CD4-positive, alpha-beta T cell treated with Interleukin-21 for 1 hour (primary cell): ENCODE data around the gene CTNNA3.

ENCODE experiments used
- DNase-seq: peaks from one replicate; pipeline ENCODE4 v3.0.0-alpha.2; 2020

Gene CTNNA3

DNA sequence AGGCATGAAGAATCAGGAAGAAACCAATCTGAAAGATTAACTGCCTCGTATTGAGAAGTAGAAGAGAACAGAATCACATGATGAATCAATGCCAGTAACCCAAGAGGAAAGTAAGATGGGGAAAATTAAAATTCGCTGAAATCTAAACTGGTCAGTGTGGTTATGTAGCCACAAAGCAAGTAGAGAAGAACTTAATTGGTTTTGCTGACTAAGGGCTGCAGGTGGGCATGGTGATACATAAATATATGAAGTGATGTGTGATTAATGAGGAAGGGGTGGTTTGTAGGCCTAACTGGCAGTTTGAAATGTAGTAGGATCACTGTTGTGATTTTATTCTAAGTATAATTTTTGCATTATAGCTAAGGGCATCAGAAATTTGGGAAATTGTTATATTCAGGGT is 853.6 kb downstream of the CTNNA3 start:
- no peak for DNase-seq

DNA sequence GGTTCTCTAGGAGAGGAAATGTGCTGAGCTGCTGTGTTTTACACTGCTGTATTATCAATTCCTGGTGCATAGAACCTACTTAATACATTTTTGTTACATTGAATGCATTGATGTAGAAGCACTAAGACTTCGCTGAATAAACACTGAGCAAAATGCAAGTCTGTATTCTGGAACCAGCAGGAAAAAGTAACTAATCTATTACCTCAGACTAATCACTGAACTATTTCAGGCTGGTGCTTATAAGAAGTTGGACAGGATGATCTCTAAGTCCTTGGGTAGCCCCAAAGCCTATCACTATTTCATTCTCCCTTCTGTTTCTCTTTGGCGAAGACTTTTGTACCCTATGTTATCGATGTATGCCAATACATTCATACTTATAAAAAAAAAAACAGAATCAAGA is 857.3 kb downstream of the CTNNA3 start:
- DNase-seq: no peak

DNA sequence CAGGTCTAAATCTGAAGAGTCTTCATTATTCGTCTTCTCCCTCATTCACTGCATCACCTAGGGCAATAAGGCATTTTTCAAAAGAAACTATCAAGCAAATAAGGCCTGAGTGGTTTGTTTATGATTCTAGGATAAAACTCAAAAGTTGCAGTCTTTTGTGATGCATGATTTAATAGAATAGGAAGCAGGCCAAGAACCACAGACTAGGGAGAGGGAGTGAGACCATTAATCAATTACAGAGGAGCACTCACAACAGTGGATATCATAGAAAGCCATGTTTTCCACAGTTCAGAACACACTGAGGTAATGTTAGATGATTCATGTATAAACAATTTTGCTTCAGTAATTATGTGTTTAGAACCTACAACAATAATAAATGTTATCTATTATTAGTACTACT is 858.0 kb downstream of the CTNNA3 start:
- DNase-seq: no peak

DNA sequence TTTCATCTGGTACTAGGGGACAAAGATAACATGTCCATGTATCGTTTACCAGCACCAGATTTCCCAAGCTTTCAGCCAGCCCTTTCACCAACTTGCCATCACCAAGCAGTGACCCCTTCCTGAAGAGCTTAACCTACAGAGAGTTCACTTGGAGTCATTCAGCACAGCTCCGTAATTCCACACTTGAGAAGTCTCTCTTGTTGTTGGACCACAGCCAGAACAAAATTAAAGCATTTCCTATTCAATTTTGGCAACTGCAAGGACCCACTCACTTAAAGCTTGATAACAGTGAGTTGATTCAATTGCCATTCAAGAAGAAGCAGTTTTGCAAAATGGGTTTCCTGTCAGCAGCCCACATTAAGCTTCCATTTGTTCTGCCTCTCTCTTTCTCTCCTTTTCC is 858.7 kb downstream of the CTNNA3 start:
- no peak for DNase-seq

DNA sequence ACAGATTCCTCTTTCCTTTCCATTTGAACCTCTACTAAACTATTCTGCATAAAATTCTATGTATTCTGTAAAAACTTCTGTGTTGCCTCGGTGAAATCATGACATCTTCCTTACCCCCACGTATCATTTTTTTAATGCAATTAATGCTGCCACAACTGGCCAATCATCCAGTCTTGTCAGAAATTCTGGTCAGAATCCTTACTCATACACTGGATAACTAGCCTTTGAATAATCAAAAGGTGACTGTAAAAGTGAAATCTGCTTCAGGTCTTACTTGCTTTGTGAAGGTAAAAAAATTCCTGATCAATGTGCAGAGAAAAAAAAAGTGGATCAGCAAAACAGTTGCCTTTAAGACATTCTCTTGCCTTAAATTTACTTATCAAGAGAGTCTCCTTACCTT is 859.2 kb downstream of the CTNNA3 start:
- DNase-seq: no peak

DNA sequence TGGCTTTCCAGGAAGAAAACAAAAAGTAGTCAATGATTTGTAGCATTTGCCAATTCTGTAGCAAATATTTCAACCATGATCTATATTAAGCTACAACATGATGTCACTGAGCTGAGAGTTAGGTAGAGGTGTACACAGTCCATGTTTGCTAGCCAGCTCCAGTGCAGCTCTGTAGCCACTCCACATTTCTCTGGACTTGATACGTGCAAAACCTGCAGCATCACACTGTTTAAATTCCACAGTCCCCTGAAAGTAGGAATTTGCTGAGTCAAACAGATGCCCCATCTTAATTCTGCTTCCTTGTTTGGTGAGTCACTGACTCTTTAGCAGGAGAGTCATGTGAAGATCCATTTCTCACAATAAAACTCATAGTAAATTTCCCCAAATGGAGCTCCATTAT is 859.9 kb downstream of the CTNNA3 start:
- no peak for DNase-seq

DNA sequence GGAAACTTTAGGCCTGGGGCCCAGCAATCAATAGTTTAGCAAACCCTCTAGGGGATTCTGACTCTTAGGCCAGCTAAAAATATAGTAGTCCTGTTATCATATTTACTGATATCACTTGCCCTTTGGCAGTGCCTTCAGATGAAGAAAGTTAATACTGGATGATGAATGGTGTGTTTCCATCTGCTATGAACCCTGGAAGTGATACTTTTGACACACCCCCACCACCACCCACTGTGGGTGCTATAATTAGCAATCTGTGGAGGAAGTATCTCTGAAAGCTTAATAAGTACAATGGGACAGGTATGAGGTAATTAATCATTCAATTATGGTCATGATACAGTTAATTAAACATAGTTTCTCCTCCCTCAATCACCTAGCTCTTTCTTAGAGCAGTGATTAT is 860.6 kb downstream of the CTNNA3 start:
- DNase-seq: no peak

DNA sequence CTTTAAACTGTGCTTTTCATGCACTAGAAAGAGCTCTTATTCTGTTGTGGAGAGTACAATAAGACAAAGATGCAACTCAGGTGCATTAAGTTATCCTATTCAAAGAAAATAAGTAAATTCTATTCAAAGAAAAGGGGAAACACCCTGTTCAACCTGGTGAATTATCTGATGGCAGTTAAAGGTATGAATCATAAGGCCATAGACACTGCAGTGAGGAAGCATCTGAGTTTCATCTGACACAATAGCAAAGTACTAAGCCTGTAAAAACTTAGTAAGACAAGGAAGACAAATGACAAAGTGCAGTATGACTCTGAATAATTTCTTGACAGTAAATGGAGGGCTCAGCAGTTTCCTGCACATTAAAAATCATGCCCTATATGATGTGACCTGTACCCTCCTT is 861.2 kb downstream of the CTNNA3 start:
- no peak for DNase-seq

DNA sequence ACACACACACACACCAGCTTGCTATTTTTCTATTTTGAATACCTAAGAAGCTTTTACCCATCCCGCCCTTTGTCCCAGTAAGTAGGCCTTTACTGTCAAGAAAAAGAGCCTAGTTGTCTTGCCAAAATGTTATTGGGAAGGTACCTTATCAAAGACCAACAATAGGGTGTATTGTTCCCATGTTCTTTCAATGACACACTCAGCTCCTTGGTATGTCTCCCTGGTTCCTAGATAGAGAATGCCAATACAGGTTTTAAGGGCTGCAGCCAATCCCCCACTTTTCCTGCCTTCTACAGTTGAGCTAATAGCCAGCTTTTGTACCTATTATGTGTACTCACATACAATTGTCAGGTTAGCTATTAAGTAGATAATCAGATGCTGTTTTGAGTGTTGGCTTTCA is 862.1 kb downstream of the CTNNA3 start:
- no peak for DNase-seq

DNA sequence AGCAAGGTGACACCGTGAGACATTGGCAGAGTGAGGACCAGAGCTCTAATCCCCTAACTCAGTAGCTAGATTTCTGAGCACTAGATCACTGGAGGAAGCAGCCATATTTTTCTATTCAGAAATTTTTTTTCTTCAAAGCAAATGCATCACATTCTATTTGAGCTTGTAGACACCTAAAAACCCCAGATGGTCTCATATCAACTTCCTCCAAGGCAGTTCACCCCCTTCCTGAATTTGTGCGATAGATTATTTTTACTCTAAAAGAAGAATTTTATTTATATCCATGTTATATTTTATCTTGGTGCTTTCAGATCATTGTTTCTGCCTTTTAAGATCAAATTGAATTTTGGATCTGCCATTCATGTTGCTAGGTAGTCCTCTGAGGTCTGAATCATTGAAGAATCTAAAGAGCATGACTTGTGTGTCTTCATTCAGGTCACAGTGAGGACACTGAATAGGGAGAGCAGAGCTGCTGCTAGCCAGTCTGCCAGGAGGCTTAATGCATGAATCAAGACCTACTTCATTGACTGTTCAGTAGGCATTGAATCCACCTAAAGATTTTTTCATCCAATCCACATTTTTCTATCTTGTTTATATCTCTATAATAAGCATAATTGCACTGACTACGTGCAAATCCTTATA is 863.1 kb downstream of the CTNNA3 start:
- DNase-seq: no peak

DNA sequence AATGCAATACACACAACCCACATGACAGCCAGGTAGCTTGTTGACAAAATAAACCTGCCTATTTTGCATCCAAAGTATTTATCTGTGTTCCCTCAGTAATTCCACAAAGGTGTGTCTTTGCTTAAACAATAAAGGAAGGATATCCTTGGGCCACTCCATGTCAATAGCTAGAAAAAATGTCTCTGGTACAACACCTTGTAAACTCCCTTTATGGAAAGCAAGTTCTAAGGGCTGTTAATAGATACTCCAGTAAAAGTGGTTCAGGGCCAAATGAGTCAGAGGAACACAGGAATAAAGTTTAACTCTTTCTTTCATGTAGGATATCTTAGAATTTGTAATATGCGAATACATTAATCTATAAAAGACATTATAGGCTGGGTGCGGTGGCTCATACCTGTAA is 867.0 kb downstream of the CTNNA3 start:
- DNase-seq: no peak

DNA sequence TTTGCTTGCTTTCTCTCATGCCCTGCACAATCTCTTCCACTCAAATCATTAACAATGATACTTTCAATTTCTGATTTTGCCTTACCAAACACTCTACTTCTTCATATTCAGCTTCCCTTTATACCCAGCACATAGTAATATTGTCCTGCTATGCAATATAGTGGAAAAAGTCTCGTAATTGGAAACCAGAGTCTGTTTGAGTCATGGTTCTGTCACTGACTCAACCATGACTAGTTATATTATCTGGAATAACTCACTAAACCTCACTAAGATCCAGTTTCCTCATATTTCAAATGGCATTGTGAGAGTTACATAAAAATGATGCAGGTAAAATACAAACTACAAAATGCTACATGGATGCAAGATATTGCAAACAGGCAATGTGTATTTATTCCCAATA is 868.6 kb downstream of the CTNNA3 start:
- no peak for DNase-seq

DNA sequence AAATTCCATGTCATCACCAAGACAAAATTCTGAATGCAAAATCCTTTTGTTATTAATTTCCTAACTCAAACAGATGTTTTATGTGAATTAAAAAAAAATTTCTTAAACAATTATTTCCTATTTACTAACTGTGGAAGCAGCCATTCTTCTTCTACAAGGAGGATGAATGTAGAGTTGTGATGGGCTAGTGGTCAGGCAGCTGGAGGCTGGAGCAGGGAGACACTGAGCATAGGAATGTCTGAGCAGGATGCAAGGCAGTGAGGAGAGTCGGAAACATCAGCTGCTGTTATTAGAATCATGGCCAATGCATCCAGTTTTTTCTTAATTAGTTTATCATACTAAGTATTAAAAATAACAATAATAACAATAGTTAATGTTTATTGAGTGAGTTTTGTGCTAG is 872.7 kb downstream of the CTNNA3 start:
- DNase-seq: no peak

DNA sequence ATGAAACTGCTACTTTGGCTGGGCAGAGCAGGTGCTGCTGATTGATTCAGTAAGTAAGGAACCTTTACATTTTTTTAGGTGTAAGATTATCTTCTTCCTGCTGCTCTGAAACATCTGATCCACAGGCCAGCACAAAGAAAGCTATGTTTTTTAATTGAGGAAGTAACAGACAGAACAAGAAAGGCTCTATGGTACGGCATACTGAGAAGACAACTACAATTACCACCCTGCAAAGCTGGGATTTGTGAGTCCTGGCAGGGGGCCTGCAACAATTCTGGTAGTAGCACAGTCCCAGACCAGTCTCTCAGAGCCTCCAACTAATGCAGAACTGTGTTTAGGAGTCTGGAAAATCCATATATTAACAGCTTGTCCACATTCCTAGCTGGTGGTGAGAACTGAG is 873.2 kb downstream of the CTNNA3 start:
- no peak for DNase-seq

DNA sequence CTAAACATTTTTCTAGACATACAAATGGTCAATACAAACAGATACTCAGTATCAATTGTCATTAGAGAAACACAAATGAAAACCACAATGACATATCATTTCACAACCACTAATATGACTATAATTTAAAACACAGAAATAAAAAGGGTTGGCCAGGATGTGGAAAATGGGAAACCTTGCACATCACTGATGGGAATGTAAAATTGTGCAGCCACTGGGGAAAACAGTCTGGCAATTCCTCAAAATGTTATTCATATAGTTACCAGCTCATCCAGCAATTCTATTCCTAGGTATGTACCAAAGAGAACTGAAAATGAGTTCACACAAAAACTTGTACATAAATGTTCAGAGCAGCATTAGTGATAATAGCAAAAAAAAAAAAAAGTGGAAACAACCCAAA is 876.3 kb downstream of the CTNNA3 start:
- DNase-seq: no peak

DNA sequence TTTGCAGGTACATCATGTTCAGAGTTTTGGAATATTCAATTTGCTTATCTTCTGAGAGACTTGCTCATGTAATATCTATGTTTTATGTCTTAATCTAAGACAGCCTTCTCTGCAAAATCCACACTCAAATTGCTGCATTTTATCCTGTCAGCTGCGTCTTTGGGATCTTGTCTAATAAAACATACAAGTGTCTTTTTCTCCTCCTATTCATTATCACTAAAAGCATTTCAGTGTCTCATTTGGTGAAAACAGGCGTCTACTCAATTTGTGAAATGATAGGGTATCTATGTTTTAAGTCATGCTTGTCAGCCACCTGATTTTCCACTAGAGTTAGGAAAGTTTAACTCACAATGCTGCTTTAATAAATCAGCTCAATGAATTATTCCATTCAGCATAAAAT is 882.9 kb downstream of the CTNNA3 start:
- no peak for DNase-seq

DNA sequence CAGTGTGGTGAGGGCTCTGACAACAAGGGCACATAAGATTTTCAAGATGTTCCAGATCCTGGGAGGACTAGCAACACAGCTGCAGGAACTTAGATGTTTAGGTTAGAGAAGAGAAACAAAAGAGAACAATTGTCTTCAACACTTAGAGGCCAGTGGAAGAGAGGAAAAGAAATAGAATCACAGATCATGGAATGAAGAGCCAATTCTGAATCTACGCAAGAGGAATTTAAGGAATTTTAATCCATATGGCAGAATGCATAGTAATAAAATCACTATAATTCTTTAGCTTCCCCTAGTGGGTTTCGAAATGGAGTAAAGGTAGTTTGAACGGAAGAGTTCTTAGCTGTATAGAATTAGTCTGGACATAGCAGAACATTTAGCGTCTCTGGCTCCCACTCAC is 884.8 kb downstream of the CTNNA3 start:
- DNase-seq: no peak

DNA sequence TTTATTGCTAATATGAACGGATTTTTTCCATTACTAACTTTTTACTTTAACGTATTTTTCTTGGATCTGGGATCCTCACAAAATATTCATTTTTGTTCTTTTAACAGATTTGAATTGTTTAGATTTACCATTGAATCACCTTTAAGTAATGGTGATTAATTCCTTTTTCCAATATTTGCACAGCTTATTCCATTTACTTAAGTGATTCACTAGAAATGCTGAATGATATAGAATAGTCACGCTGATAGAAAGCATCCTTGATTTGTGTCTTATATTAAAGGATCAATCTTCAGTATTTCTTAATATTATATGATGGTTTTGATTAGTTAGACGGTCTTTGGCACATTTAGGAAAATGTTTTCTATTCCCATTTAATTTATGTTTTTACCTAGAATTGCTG is 886.6 kb downstream of the CTNNA3 start:
- no peak for DNase-seq

DNA sequence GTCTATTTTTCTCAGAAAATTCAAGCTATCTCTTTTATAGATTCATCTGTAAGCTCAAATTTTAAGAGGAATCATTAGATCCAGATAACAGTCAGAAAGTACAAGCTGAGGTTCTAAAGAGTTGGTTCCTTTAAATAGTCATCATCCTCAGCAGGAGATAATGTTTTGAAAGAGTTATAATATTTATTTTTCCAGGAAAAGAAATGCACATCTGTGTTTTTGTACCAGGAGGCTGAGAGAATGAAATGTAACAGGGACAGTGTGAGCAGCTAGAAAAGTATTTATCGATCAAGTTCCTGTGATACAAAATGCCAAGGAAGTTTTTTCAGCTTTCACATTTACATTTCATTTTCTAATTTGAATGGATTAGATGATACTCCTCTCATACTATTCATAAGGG is 890.4 kb downstream of the CTNNA3 start:
- no peak for DNase-seq

DNA sequence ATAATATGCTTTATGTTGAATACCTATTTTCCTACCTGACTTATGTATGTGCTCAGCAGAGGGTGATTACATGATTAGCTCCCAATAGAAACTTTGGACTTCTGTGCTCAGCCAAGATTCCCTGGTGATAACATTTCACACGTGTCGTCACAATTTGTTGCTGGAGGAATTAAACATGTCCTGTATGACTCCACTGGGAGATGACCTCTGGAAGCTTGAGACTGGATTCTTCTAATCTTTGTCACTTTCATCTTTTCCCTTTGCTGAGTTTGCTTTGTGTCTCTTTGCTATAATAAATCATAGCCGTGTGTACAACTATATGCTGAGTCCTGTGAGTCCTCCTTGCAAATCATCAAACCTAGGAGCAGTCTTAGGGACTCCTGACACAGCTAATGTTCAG is 891.0 kb downstream of the CTNNA3 start:
- no peak for DNase-seq

DNA sequence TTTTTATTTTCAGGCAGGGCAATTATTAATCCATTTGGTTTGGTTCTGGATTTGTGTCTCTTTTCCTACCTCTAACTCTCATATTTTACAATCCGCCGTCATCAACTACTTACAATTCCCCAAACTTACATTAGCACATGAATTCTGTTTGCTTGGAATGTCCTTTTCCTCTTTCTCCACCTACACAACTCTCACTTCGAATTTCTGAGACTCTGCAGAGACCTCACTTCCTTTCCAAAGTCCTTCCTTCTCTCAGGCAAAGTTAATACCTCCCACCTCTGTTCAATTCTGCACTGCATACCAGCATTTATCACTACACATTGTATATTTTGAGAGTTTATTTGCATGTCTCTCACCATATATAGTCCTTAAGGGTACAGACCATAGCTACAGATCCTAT is 892.8 kb downstream of the CTNNA3 start:
- DNase-seq: no peak

DNA sequence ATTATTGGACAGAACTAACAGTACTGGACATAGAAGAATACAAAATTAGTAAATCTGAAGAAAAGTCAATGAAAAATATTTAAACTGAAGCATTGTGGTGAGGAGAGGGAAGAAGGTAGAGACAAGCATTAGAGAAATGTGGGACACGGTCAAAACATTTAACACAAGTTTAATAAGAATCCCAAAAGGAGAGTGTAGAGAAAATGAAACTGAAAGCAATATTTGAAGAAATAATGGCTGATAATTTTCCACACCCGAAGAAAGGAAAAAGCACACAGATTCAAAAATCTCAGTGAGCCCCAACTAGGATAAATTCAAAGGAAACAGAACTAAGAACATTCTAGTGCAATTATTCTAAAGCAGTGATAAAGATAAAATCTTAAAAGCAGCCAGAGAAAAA is 896.5 kb downstream of the CTNNA3 start:
- DNase-seq: no peak

DNA sequence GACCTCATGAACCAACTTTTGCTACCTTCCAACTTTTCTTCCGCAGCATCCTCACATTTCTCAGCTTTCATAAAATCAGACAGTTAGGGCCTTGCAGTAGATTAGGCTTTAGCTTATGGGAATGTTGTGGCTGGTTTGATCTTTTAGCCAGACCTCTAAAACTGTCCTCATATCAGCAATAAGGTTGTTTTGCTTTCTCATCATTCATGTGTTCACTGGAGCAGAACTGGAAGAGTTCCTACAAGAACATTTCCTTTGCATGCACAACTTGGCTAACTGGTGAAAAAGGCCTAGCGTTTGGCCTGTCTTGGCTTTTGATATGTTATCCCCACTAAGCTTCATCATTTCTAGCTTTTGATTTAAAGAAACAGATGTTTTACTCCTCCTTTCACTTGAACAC is 900.1 kb downstream of the CTNNA3 start:
- no peak for DNase-seq

DNA sequence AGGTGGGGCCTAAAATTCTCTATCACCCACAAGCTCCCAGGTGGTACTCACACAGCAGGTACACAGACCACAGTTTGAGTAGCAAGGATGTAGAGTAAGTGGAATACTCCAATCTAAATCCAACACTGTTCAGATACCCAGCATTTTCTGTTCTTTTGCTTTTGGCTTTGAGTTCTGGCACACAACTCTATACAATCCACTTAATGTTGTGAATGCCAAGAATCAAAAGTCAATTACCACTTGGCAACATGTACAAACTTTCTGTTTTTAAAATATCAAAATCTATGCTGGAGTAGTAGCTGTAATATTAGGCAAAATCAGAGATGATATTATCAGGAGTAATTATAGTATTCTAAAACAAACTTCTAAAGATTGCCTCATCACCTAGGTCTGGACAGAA is 903.6 kb downstream of the CTNNA3 start:
- no peak for DNase-seq

DNA sequence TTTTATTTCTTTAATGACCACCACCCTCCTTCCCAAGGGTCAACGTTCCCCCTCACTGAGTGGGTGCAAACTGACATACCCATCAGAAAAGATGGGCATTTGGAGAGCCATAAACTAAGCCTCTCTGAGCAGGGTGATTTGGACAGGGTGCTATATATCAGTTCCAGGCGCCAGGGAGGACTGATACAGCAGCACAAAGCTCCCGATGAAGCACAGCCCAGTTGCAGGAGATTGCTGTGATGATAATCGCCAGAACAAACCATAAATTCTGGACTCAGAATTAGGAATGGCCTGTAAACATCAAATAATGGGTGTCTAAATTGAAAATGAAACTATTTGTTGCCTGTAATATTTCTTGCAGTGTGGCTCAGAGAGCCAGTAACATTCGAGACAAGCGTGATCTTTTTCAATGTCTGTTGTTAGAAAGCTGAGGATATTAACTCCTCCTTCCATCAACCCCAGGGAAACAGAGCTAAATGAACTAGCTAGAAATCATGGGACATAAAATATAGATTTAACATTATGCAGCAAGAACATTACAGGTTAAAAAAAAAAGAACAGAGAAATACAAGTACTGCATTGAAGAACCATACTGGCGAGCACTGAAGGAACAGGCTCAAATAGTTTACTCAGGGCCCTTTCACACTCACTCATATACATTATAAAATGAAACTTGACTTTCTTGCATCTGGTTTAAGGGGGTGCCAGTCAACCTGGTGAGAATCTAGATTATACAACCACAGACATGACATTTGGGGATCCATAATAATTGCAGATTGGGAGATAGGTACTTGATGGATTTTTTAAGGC is 907.6 kb downstream of the CTNNA3 start:
- DNase-seq: no peak
